Thoracic aorta (tissue), 2 donors: ENCODE data around the gene OTC. TPM values are rescaled to one million over a fixed set of nuclear protein-coding genes. Genes with fewer than 3 reads are reported as not detected.

Experiments used
- ATAC-seq: fragments of 150-250 bp; one replicate; pipeline ENCODE4 v1.8.0; 2017; ENCODE audit warnings: low read depth; ENCODE audit not compliant: insufficient number of reproducible peaks, low FRiP score
- DNase-seq: peaks from one replicate; pipeline ENCODE4 v3.0.0-alpha.2; 2020; ENCODE audit warnings: low spot score
- H3K27ac ChIP-seq, 2 donors: fragments of 200-600 bp; sonication (generic); 1 replicate in 1 of 2; 2 replicates in 1 of 2; pipeline ENCODE4 v1.5.1; 2016; ENCODE audit warnings: mild to moderate bottlenecking in 2 of 2, moderate library complexity in 2 of 2
- H3K27me3 ChIP-seq: fragments of 200-600 bp; sonication (generic); replicated peaks from 2 replicates; pipeline ENCODE4 v1.6.0; 2016; ENCODE audit warnings: mild to moderate bottlenecking; ENCODE audit not compliant: insufficient read depth
- H3K36me3 ChIP-seq: fragments of 200-600 bp; sonication (generic); one replicate; pipeline ENCODE4 v1.5.1; 2016
- H3K4me1 ChIP-seq, 2 donors: fragments of 200-600 bp; sonication (generic); 1 replicate in 1 of 2; 2 replicates in 1 of 2; pipeline versions ENCODE4 v1.5.1 to v1.6.0; 2016; ENCODE audit warnings: low read depth in 2 of 2, mild to moderate bottlenecking in 1 of 2; ENCODE audit not compliant: control insufficient read depth in 1 of 2
- H3K4me3 ChIP-seq: fragments of 200-600 bp; sonication (generic); 2 replicates; pipeline ENCODE4 v1.5.1; 2016; ENCODE audit warnings: mild to moderate bottlenecking
- H3K9me3 ChIP-seq: fragments of 200-600 bp; sonication (generic); 2 replicates; pipeline ENCODE4 v1.5.1; 2016
- CTCF ChIP-seq: fragments of 200-600 bp; sonication (generic); IDR thresholded peaks from one replicate; pipeline ENCODE4 v1.5.1; 2019; ENCODE audit warnings: antibody characterized with exemption
- total RNA-seq, 2 donors: library from RNA; depleted of rRNA; stranded (reverse); fragments of >200 nt; gene quantifications; one replicate each; pipeline versions ENCODE4 v1.1.0 to v1.2.3, GENCODE V29; 2016

Gene OTC
- total RNA-seq, 2 donors from 2014 or later, result 1.6 TPM; not detected in 1

GRCh38 chrX:38368774-38369173 is 16.4 kb downstream of the OTC start:
- no peaks in the 10 kb centered on the region for H3K4me1 ChIP-seq
- TF ChIP-seq CTCF, result no peak
- H3K27me3 ChIP-seq, result no peaks in the 10 kb centered on the region
- DNase-seq (no peak), ATAC-seq (no peak)
- no peak overlapping the region for H3K27ac ChIP-seq
- no peaks in the 10 kb centered on the region for H3K36me3 ChIP-seq
- no peaks in the 10 kb centered on the region for H3K9me3 ChIP-seq
- H3K4me3 ChIP-seq, result no peak overlapping the region

DNA sequence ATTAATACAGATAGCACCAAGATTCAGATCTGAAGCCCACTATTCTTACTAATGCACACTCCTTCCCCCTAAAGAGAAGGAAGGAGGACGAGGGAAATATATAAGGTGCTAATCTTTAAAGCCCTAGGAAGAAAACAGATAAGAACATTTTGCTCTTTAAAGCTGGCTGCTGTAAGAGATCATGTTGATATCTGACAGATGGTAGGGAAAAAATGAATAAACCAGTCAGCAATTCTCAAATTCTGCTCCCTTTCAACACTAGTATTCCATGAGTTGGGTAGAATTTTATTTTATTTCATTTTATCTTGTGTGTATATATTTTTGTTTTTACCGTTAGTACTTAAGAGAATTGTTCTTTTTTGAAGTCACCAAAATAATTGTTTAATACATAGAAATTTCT is 19.2 kb downstream of the OTC start:
- DNase-seq, result no peak

DNA sequence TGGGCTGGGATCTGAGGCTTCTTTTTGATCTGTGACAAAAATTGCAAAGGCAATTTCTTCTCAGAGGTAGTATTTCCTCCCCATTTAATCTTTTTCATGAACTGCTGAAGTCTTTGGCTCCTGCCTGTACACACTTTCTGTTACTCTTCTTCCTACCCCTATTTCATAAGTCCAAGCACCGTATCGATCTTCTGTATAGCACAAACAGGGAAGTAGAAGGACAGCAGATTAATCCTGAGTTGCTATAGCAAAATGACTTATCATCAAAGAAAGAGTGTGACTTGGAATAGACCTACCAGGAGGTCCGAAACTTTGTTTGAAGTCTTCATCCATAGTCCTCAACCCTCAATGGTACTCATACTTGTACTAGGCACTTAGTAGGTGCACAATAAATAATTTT is 22.0 kb downstream of the OTC start:
- Histone ChIP-seq H3K4me1 (no peaks in the 10 kb centered on the region), H3K27me3 (no peaks in the 10 kb centered on the region), H3K4me3 (no peak overlapping the region), H3K9me3 (no peaks in the 10 kb centered on the region), H3K27ac (no peak overlapping the region), H3K36me3 (no peaks in the 10 kb centered on the region)
- DNase-seq (no peak), ATAC-seq (no peak)
- TF ChIP-seq CTCF, result no peak

More for the DNA sequence above, 19.2 kb downstream of the OTC start:
- H3K4me3 ChIP-seq, result no peak overlapping the region
- H3K27ac ChIP-seq, result no peak overlapping the region
- H3K9me3 ChIP-seq, result no peaks in the 10 kb centered on the region
- H3K4me1 ChIP-seq, result no peaks in the 10 kb centered on the region
- ATAC-seq, result no peak
- TF ChIP-seq CTCF, result no peak
- no peaks in the 10 kb centered on the region for H3K36me3 ChIP-seq
- H3K27me3 ChIP-seq, result no peaks in the 10 kb centered on the region

DNA sequence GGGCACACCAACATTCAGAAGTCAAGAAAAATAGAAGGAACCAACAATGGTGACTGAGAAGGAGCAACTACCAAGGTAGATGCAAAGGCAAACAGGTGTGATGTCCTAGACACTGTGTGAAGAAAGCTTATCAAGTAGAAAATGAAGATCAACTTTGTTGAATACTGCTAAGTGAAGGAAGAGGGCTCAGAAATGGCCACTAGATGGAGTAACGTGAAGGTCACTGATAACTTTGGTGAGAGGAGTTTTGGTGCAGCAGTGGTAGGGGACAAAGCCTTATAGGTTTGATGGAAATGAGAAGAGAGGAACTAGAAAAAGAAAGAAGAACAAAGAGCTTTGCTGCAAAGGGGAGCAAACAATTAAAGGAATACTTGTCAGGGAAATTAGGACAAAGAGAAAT is 23.5 kb downstream of the OTC start:
- no peak for DNase-seq
- no peak for TF ChIP-seq CTCF
- no peaks in the 10 kb centered on the region for H3K9me3 ChIP-seq
- H3K4me3 ChIP-seq, result no peak overlapping the region
- H3K4me1 ChIP-seq, result no peaks in the 10 kb centered on the region
- no peak for ATAC-seq
- H3K36me3 ChIP-seq, result no peaks in the 10 kb centered on the region
- H3K27ac ChIP-seq, result no peak overlapping the region
- no peaks in the 10 kb centered on the region for H3K27me3 ChIP-seq

GRCh38 chrX:38376747-38377146 is 24.3 kb downstream of the OTC start:
- no peaks in the 10 kb centered on the region for H3K9me3 ChIP-seq
- TF ChIP-seq CTCF, result no peak
- H3K27ac ChIP-seq, result no peak overlapping the region
- H3K36me3 ChIP-seq, result no peaks in the 10 kb centered on the region
- ATAC-seq (no peak), DNase-seq (no peak)
- no peaks in the 10 kb centered on the region for H3K27me3 ChIP-seq
- H3K4me1 ChIP-seq, result no peaks in the 10 kb centered on the region
- no peak overlapping the region for H3K4me3 ChIP-seq
